Keratinocyte (primary cell): ENCODE measurements around the gene DCAF8.

Experiments used
- EZH2 ChIP-seq: IDR thresholded peaks from one replicate; pipeline ENCODE4 v1.6.1; 2012; ENCODE audit warnings: inconsistent platforms, mild to moderate bottlenecking, low read length, moderate library complexity
- TF ChIP-seq, protein P1 (sequence below), 3 experiments: IDR thresholded peaks in 1 of 3; conservative IDR thresholded peaks in 1 of 3; optimal IDR thresholded peaks in 1 of 3; 2 replicates in 2 of 3; 3 replicates in 1 of 3; pipeline versions ENCODE3 to v1.5.1; 2011; ENCODE audit warnings: low read length in 3 of 3, mild to moderate bottlenecking in 3 of 3, moderate library complexity in 2 of 3, control low read depth in 1 of 3, inconsistent platforms in 1 of 3; ENCODE audit not compliant: insufficient read depth in 2 of 3; ENCODE audit errors: extremely low read depth in 1 of 3

DNA sequence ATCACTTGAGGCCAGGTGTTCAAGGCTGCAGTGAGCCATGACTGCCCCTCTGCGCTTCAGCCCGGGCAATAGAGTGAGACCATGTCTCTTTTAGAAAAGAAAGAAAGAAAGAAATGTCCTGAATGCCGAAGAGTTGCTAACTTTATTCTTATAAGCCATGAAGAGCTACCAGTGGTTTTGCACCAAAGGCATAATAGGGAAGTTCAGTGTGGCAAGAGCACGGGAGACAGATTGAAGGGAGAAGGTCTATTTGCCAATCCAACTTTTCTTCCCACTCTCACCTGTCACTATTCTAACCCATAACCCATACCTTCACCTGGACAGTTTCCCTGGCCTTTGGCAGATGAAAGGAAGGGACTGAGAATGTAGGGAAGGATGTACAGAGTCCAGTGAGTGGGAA, 61.6 kb downstream of the DCAF8 start:
- TF ChIP-seq, protein P1, sequence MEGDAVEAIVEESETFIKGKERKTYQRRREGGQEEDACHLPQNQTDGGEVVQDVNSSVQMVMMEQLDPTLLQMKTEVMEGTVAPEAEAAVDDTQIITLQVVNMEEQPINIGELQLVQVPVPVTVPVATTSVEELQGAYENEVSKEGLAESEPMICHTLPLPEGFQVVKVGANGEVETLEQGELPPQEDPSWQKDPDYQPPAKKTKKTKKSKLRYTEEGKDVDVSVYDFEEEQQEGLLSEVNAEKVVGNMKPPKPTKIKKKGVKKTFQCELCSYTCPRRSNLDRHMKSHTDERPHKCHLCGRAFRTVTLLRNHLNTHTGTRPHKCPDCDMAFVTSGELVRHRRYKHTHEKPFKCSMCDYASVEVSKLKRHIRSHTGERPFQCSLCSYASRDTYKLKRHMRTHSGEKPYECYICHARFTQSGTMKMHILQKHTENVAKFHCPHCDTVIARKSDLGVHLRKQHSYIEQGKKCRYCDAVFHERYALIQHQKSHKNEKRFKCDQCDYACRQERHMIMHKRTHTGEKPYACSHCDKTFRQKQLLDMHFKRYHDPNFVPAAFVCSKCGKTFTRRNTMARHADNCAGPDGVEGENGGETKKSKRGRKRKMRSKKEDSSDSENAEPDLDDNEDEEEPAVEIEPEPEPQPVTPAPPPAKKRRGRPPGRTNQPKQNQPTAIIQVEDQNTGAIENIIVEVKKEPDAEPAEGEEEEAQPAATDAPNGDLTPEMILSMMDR (optimal IDR thresholded peaks at IDR 0.05 in 1 of 3, IDR thresholded peaks at IDR 0.05 in 1 of 3, conservative IDR thresholded peaks at IDR 0.05 in 1 of 3; ENCODE audit: extremely low read depth in 1 of 3, insufficient read depth in 2 of 3, low read length in 3 of 3) = no peak
- no peak for TF ChIP-seq EZH2
